Tibial nerve (tissue), 3 donors: ENCODE results near the gene NTM.

Source experiments
- POLR2A ChIP-seq, 2 donors: fragments of 450-650 bp; IDR thresholded peaks; one replicate each; pipeline ENCODE4 v1.6.1; 2017; ENCODE audit warnings: antibody characterized with exemption in 2 of 2, mild to moderate bottlenecking in 2 of 2, moderate library complexity in 2 of 2
- TF ChIP-seq, protein P1 (sequence below), 5 experiments: fragments of 200-600 bp in 3 of 5; fragments of 450-650 bp in 2 of 5; sonication (generic) in 3 of 5; IDR thresholded peaks; one replicate each; pipeline ENCODE4 v1.5.1; 2016 to 2019; ENCODE audit warnings: antibody characterized with exemption in 5 of 5, mild to moderate bottlenecking in 3 of 5, moderate library complexity in 2 of 5

DNA sequence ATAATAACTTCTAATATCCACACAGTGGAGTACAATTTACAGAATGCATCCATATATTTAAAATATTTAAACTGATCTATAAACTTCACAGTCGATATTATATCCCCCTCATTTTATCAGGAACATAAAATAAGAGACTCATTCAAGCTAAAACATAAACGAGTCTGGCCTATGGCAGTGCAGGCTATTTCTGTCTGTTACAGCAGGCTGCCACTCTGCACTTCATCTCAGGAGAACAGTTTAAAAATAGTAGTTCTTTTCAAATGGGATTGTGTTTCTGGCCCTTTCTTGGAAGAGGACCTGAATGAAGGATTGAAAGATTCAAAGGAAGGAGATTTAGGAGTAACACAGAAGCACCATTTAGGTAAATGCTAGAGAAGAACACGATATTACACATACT is 915.7 kb downstream of the NTM start:
- TF ChIP-seq, protein P1, sequence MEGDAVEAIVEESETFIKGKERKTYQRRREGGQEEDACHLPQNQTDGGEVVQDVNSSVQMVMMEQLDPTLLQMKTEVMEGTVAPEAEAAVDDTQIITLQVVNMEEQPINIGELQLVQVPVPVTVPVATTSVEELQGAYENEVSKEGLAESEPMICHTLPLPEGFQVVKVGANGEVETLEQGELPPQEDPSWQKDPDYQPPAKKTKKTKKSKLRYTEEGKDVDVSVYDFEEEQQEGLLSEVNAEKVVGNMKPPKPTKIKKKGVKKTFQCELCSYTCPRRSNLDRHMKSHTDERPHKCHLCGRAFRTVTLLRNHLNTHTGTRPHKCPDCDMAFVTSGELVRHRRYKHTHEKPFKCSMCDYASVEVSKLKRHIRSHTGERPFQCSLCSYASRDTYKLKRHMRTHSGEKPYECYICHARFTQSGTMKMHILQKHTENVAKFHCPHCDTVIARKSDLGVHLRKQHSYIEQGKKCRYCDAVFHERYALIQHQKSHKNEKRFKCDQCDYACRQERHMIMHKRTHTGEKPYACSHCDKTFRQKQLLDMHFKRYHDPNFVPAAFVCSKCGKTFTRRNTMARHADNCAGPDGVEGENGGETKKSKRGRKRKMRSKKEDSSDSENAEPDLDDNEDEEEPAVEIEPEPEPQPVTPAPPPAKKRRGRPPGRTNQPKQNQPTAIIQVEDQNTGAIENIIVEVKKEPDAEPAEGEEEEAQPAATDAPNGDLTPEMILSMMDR (IDR thresholded peaks at IDR 0.05): no peak
- TF ChIP-seq POLR2A (IDR thresholded peaks at IDR 0.05): no peak
